BE2C (cell line): Measurements from ENCODE around the gene APIP.
"Not testable (repeated sequence)": the region's sequence is repeated elsewhere in the genome, so short reads cannot be mapped to it uniquely, and the experiment has no call there.

Experiments
- DNase-seq: peaks from one replicate; pipeline ENCODE4 v3.0.0-alpha.2; 2020
- H3K27me3 ChIP-seq: fragments of 250-450 bp; sonication (Bioruptor Pico); 2 replicates; pipeline ENCODE4 v1.5.1; 2020; ENCODE audit warnings: mild to moderate bottlenecking
- H3K36me3 ChIP-seq: fragments of 250-450 bp; sonication (Bioruptor Pico); 2 replicates; pipeline ENCODE4 v1.5.1; 2020; ENCODE audit warnings: mild to moderate bottlenecking
- H3K4me1 ChIP-seq: fragments of 250-450 bp; sonication (Bioruptor Pico); 2 replicates; pipeline ENCODE4 v1.5.1; 2020
- H3K4me3 ChIP-seq: 2 replicates; pipeline ENCODE4 v1.5.1; 2011; ENCODE audit warnings: low read depth, low read length
- H3K9me3 ChIP-seq: fragments of 250-450 bp; sonication (Bioruptor Pico); 2 replicates; pipeline ENCODE4 v1.5.1; 2020
- CTCF ChIP-seq: IDR thresholded peaks from 2 replicates; pipeline ENCODE4 v1.5.1; 2012; ENCODE audit warnings: mild to moderate bottlenecking, low read depth, low read length

The APIP gene

GRCh38 chr11:34921156-34921555, 5.0 kb upstream of the APIP start:
- TF ChIP-seq CTCF, result no peak
- H3K4me1 ChIP-seq, result no peaks in the 10 kb centered on the region; the same call in 1 of the 2 replicates
- DNase-seq, result no peak

GRCh38 chr11:34916843-34917770, 928 bp upstream of the APIP start:
- no peaks in the 10 kb centered on the region; the same call in 1 of the 2 replicates for H3K36me3 ChIP-seq
- no peak for DNase-seq
- no peaks in the 10 kb centered on the region for H3K4me1 ChIP-seq
- no peaks in the 10 kb centered on the region for H3K9me3 ChIP-seq
- TF ChIP-seq CTCF, result no peak
- H3K4me3 ChIP-seq, result peak overlapping the region; percentile 86
- H3K27me3 ChIP-seq, result no peaks in the 10 kb centered on the region

More at GRCh38 chr11:34921156-34921555, 5.0 kb upstream of the APIP start:
- H3K4me3 ChIP-seq, result no peak overlapping the region
- H3K27me3 ChIP-seq, result no peaks in the 10 kb centered on the region
- H3K36me3 ChIP-seq, result no peaks in the 10 kb centered on the region
- H3K9me3 ChIP-seq, result no peaks in the 10 kb centered on the region

- Histone ChIP-seq H3K36me3 (no peaks in the 10 kb centered on the region; the same call in 1 of the 2 replicates), H3K9me3 (no peaks in the 10 kb centered on the region), H3K4me3 (peak overlapping the region; percentile 82), H3K27me3 (no peaks in the 10 kb centered on the region), H3K4me1 (no peaks in the 10 kb centered on the region)
- no peak for DNase-seq
- TF ChIP-seq CTCF, result no peak
These were observed 804 bp downstream of the APIP start for GRCh38 chr11:34915136-34916014.

- H3K36me3 ChIP-seq, H3K27me3 ChIP-seq, H3K4me3 ChIP-seq, H3K9me3 ChIP-seq, DNase-seq, H3K4me1 ChIP-seq: not testable (repeated sequence)
These were observed 2.6 kb downstream of the APIP start for GRCh38 chr11:34913556-34913955.

GRCh38 chr11:34911676-34912075, 4.5 kb downstream of the APIP start:
- no peaks in the 10 kb centered on the region for H3K4me1 ChIP-seq
- H3K9me3 ChIP-seq, result no peaks in the 10 kb centered on the region
- H3K27me3 ChIP-seq, result no peaks in the 10 kb centered on the region
- no peak overlapping the region for H3K4me3 ChIP-seq
- DNase-seq, result no peak
- H3K36me3 ChIP-seq, result no peaks in the 10 kb centered on the region; the same call in 1 of the 2 replicates
- TF ChIP-seq CTCF, result no peak

- DNase-seq, result no peak
These were observed 5.4 kb downstream of the APIP start for GRCh38 chr11:34910817-34911216.

More at GRCh38 chr11:34910817-34911216, 5.4 kb downstream of the APIP start:
- no peak for TF ChIP-seq CTCF
- no peaks in the 10 kb centered on the region; the same call in 1 of the 2 replicates for H3K36me3 ChIP-seq
- no peaks in the 10 kb centered on the region for H3K27me3 ChIP-seq
- no peaks in the 10 kb centered on the region for H3K9me3 ChIP-seq
- H3K4me3 ChIP-seq, result no peak overlapping the region
- no peaks in the 10 kb centered on the region for H3K4me1 ChIP-seq
